ENCODE data around the gene ST7L.

- TF ChIP-seq CTCF (IDR thresholded peaks at IDR 0.05), result no peak
- no peak for TF ChIP-seq POLR2A (IDR thresholded peaks at IDR 0.05)
Measured at GRCh38 chr1:112515311-112516009, 103.5 kb downstream of the ST7L start.

Data from heart left ventricle (tissue), 13 donors.